ENCODE measurements around the gene PROK1.
"Not testable (repeated sequence)": the region's sequence is repeated elsewhere in the genome, so short reads cannot be mapped to it uniquely, and the experiment has no call there.

PROK1 gene, protein sequence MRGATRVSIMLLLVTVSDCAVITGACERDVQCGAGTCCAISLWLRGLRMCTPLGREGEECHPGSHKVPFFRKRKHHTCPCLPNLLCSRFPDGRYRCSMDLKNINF

DNA sequence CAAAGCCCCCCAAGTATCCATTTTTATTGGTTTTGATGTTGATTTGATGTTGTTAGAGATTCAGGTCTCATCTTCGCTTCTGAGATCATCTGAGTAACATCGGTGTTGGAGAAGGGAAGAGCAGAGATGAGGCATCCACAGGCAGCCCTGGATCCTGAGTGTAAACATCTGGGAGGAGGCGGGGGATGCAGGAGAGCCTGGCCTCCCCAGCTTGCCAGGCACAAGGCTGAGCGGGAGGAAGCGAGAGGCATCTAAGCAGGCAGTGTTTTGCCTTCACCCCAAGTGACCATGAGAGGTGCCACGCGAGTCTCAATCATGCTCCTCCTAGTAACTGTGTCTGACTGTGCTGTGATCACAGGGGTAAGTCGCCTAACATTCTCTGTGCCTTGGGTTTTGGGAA is at the start of gene PROK1:
PROK1 (plus strand) TSS at position 221 of the 400 bp plus-strand sequence; CDS start at position 289, 68 bp downstream.
- no peak for FAIRE-seq
- DNase-seq (ENCODE audit: extremely low spot score, insufficient read length, low read depth) = no peak

DNA sequence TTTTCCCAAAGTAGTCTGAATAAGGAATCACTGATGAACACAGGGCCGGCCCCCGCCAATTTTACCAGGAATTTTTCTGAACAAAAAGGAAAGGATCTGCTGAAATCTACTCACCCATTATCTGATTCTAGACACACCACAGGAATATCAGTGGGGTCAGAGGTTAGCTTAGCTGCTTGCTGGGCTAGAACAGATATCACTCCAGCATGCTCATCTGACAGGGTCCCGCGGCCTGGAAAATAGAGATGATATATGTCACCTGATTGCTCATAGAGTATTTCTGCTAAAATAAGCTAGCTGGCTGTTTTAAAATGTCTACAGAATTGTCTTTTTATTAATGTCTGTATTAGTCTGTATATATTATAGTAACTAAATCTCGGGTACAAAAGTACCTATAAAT is 47.1 kb upstream of the PROK1 start:
- DNase-seq (ENCODE audit: extremely low spot score, insufficient read length, low read depth) (no peak), FAIRE-seq (no peak)

GRCh38 chr1:110404401-110404800 is 46.5 kb upstream of the PROK1 start:
- DNase-seq (ENCODE audit: extremely low spot score, insufficient read length, low read depth) (no peak), FAIRE-seq (no peak)

- not testable (repeated sequence) for FAIRE-seq; DNase-seq (ENCODE audit: extremely low spot score, insufficient read length, low read depth)
These were observed 44.5 kb upstream of the PROK1 start for GRCh38 chr1:110406407-110406806.

GRCh38 chr1:110407260-110408210 is 43.4 kb upstream of the PROK1 start, which contains the start of gene LAMTOR5:
TSS of gene LAMTOR5 (minus strand) at chr1:110407694. CDS start at chr1:110407620, 74 bp downstream.
- DNase-seq (ENCODE audit: extremely low spot score, insufficient read length, low read depth) (peak; percentile 77), FAIRE-seq (peak; percentile 95)

GRCh38 chr1:110408488-110408887 is 42.5 kb upstream of the PROK1 start:
- DNase-seq (ENCODE audit: extremely low spot score, insufficient read length, low read depth) (no peak), FAIRE-seq (no peak)

DNA sequence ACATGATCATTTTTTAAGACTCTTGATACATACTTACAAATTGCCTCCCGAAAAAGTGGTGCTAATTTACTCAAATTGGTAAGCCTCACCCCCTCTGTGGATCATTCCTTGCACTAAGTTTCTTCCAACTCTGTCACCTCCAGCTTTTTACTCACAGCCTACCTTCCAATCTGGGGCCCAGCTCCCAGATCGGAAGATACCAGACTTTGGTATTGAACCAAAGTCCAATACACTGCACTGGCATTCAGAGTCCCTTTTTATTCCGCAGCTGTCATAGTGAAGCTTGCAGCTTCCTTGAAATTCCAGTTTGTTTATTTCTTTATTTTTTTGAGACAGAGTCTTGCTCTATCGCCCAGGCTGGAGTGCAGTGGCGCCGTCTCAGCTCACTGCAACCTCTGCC is 41.6 kb upstream of the PROK1 start:
- DNase-seq (ENCODE audit: extremely low spot score, insufficient read length, low read depth) = no peak
- no peak for FAIRE-seq

- DNase-seq (ENCODE audit: extremely low spot score, insufficient read length, low read depth) (no peak), FAIRE-seq (no peak)
These were observed 39.7 kb upstream of the PROK1 start for GRCh38 chr1:110411173-110411735.

- FAIRE-seq (peak; percentile 69), DNase-seq (ENCODE audit: extremely low spot score, insufficient read length, low read depth) (no peak)
These were observed 38.4 kb upstream of the PROK1 start for GRCh38 chr1:110412576-110412975.

- DNase-seq (ENCODE audit: extremely low spot score, insufficient read length, low read depth); FAIRE-seq: not testable (repeated sequence)
These were observed 37.9 kb upstream of the PROK1 start for GRCh38 chr1:110413045-110413444.

GRCh38 chr1:110418729-110419128 is 32.2 kb upstream of the PROK1 start:
- FAIRE-seq (no peak), DNase-seq (ENCODE audit: extremely low spot score, insufficient read length, low read depth) (no peak)

DNA sequence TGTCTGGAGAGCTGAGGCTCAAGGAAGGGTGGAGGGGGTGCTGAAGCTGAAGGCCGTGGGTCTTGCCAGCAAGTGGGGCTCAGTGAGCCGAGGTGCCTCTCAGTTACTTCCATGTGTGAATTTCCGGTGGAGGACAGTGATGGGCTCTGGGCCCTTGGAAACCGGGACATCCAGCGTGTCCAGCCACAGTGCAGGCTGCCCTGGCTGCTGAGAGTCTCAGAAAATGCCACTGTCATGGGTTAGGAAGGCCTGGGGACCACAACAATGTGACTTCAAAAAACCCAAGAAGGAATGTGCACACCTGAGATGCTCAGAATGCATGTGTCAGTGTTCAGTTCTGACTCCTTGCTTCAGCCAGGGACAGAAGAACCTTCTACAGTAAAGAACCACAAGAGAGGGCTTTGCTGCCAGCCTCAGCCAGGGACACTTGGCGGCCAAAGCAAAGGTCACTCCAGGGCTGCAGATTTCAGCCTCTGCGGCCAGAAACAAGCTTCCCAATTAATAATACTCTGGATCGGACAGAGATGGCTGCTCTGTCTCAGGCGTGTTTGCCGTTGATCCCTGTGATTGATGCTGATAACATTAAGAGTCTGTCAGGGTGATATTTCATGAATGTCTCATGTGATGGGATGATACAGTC is 30.8 kb upstream of the PROK1 start:
- DNase-seq (ENCODE audit: extremely low spot score, insufficient read length, low read depth) (no peak), FAIRE-seq (no peak)

DNA sequence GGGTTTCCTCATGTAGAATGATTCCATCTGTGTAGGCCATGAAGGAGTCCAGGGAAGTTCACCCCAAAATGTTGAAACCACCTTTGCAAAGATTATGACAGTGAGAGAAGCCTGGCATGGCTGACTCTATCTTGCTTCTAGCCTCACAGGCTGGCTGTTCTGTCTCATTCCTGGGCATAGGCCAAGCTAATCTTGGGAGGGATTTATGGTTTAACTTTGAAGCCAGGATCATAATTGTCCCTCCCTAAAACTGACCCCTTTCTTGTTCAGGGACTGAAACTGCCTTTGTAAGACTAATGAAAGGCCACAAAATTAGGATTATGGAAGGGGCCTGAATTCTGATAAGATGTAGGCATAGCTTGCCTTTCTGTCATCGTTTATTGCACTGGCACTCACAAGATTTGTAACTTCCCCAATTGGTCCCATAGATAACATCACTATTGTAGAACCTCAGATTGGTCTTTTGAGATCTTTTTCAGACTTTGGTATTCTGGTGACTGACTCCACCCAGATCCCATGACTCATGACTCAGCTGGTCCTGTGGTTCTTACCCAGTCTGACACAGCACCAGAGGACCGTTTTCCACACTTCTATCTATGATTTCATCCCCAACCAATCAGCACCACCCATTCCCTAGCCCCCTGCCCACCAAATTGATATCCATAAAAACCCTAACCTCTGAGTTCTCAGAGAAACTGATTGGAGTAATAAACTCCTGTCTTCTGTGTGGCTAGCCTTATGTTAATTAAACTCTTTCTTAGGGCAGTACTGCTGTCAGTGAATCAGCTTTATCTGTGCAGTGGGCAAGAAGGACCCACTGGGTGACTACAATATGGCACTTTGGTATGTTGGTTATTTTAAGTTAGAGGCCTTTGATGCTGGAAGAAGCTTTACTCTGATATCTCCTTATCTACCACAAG is 29.8 kb upstream of the PROK1 start:
- no peak for FAIRE-seq
- no peak for DNase-seq (ENCODE audit: extremely low spot score, insufficient read length, low read depth)

GRCh38 chr1:110424699-110425611 is 26.0 kb upstream of the PROK1 start:
- DNase-seq (ENCODE audit: extremely low spot score, insufficient read length, low read depth) (no peak), FAIRE-seq (no peak)

GRCh38 chr1:110425612-110426152 is 25.3 kb upstream of the PROK1 start:
- DNase-seq (ENCODE audit: extremely low spot score, insufficient read length, low read depth) = no peak
- no peak for FAIRE-seq

DNA sequence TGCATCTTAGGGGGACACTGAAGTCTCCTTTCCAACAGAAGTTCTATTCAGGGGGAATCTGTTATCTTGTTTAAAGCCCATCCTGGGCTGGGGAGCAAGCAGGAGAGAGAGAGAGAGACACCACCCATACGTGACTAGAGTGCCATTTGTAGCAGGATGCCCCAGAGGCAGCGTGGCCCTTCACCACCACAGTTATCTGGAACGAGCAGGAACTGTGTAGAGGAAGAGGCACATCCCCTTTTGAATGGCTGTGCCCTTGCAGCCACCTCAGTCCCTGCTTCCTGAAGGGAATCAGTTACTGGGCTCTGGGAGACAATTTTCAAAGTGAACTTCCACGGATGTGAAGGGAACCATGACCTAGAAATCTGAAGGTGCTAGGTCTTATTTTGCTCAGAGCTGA is 24.1 kb upstream of the PROK1 start:
- no peak for FAIRE-seq
- no peak for DNase-seq (ENCODE audit: extremely low spot score, insufficient read length, low read depth)

DNA sequence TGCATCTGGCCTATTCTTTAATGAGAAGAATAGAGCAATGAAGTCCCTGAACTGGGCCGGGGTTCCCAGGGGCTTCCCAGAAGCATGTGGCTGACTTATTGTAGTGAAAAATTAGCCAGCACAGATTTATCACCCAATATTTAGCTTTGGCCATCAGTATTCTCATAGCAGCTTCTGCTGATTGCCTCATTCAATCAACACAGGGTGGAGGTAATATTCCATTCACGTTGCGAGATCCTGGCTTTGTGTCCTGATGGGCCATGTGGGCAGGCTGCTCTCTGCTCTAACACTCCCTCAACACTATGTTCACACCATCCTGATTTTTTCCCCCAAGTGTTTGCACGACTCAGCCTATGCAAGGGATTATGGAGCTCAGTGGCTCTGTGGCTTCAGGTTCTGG is 22.0 kb upstream of the PROK1 start:
- DNase-seq (ENCODE audit: extremely low spot score, insufficient read length, low read depth) (no peak), FAIRE-seq (no peak)

DNA sequence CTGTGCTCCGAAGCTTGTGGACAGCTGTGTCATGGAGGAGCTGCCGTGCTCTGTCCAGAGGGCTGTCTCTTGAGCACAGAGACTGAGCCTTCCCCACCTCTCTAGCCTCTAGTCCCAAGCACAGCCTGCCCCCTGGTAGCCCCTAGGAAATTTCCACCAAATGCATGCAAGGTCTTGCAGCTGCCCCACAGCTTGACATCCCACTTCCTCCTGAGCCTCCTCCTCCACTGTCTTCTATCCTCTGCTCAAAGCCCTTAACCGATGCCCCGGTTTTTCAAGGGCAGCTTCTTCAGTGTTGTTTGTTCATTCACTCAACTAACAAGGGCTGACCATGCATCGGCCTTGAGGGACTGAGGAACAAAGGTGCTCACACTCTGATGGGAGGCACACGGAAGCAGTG is 20.6 kb upstream of the PROK1 start:
- DNase-seq (ENCODE audit: extremely low spot score, insufficient read length, low read depth) (no peak), FAIRE-seq (no peak)

All from GM18507 (cell line).